Measurements from ENCODE around the gene NIFK. TPM values are rescaled to one million over a fixed set of nuclear protein-coding genes. Genes with fewer than 3 reads are reported as not detected.

Gene NIFK
- total and polyA plus RNA-seq, 2 experiments from 2014 or later: 56.2 to 107 TPM

DNA sequence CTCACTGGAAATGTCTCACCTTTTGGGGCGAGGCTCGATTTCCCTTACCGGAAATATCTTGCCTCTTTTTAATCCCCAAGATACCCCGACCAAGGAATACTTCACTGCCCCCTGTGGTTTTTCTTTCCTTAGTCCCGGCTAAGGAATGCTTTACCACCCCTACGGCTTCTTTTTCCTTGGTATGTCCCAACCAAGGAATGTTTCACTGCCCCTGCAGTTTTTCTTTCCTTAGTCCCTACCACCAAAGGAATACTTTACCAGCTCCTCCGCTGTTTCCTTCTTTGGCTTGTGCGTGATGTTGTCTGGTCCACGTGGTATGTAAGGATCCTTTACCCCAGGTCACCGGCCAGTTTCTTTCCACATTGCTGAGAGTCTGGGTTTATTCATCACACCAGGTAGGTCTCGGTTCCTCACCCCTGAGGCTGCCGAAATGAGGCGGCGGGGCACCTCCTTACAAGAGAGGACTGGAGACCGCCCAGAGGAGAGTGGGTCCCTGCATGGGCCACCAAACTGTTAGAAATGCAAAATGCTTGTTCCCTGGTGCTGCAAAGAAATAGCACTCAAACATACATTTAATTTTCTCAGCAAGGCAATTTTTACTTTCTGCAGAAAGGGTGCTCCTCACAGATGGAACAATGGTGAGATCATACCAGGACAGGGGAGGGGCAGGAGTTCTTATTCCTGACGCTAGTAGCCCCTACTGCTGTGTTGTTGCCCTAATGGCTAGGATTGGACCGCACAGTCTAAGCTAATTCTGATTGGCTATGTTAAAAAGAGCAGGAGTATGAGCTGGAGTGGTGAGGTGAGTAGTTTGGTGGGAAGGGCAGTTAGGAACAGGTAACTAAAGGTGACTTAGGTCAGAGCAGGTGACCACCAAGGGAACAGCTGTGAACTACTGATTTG is 54.0 kb downstream of the NIFK start:
- no peaks in the 10 kb centered on the region for H3K79me2 ChIP-seq (ENCODE audit: insufficient read depth)
- no peaks in the 10 kb centered on the region for H3K36me3 ChIP-seq (ENCODE audit: low read depth)
- H3F3A ChIP-seq (ENCODE audit: insufficient read depth): no peaks in the 10 kb centered on the region
- H3K9me2 ChIP-seq (ENCODE audit: insufficient read depth): no peaks in the 10 kb centered on the region
- no peaks in the 10 kb centered on the region for H4K20me1 ChIP-seq (ENCODE audit: insufficient read depth)
- no peak for TF ChIP-seq EZH2 (IDR thresholded peaks at IDR 0.05; ENCODE audit: insufficient read depth, poor library complexity, severe bottlenecking)
- no peak for TF ChIP-seq EZH2phosphoT487 (IDR thresholded peaks at IDR 0.05; ENCODE audit: insufficient read depth, low read depth)
- no peak overlapping the region for H3K4me3 ChIP-seq
- 64 to 66% methylated on average over 17 of the region's 17 CpGs for WGBS, 2 experiments (ENCODE audit: low coverage in 1 of 2, low lambda C conversion rate in 2 of 2, missing lambda C conversion rate in 2 of 2)
- H3K27me3 ChIP-seq (replicated peaks; ENCODE audit: insufficient read depth): no peaks in the 10 kb centered on the region
- no peak overlapping the region for H3K27ac ChIP-seq
- no peak for DNase-seq
- no peak overlapping the region for H3K4me2 ChIP-seq (ENCODE audit: unreplicated experiment)
- no peaks in the 10 kb centered on the region for H3K9me3 ChIP-seq (ENCODE audit: low read depth)
- H3K9ac ChIP-seq: no peak overlapping the region
- no peak overlapping the region for H2AFZ ChIP-seq
- in situ Hi-C loops (cut with MboI): no loop called here
- no peaks in the 10 kb centered on the region for H3K4me1 ChIP-seq (ENCODE audit: insufficient read depth)

- TF ChIP-seq EZH2phosphoT487 (IDR thresholded peaks at IDR 0.05; ENCODE audit: insufficient read depth, low read depth) (no peak), EZH2 (IDR thresholded peaks at IDR 0.05; ENCODE audit: insufficient read depth, poor library complexity, severe bottlenecking) (no peak)
- Histone ChIP-seq H3K4me2 (ENCODE audit: unreplicated experiment) (no peak overlapping the region), H2AFZ (no peak overlapping the region), H3K79me2 (ENCODE audit: insufficient read depth) (no peaks in the 10 kb centered on the region), H3K9me3 (ENCODE audit: low read depth) (no peaks in the 10 kb centered on the region), H3K27me3 (replicated peaks; ENCODE audit: insufficient read depth) (no peaks in the 10 kb centered on the region), H3K27ac (no peak overlapping the region), H3K36me3 (ENCODE audit: low read depth) (no peaks in the 10 kb centered on the region), H3K9ac (no peak overlapping the region), H3F3A (ENCODE audit: insufficient read depth) (no peaks in the 10 kb centered on the region), H3K4me3 (no peak overlapping the region), H3K4me1 (ENCODE audit: insufficient read depth) (no peaks in the 10 kb centered on the region), H4K20me1 (ENCODE audit: insufficient read depth) (no peaks in the 10 kb centered on the region), H3K9me2 (ENCODE audit: insufficient read depth) (no peaks in the 10 kb centered on the region)
- in situ Hi-C loops (cut with MboI): no loop called here
- DNase-seq: no peak
Measured at GRCh38 chr2:121677855-121678254, 58.8 kb downstream of the NIFK start.

Other genes starting within 250 kb of the NIFK start
- not detected in 2 replicates for gene RNU4ATAC, start 206.0 kb downstream of the NIFK start, total RNA-seq (2014; rRNA removed; shearing (Covaris generic))
- 6.2 TPM in 1 of 2 replicates, not detected in the other for gene RNU4ATAC, start 206.0 kb downstream of the NIFK start, polyA plus RNA-seq (2016; fragmentation: Nextera tagmentation; extraction: Ambion mirVana)
- gene CLASP1, start 87.4 kb downstream of the NIFK start, total RNA-seq (2014; rRNA removed; shearing (Covaris generic)): 37.4 and 41.0 TPM in 2 replicates
- 17.0 and 20.1 TPM in 2 replicates for gene CLASP1, start 87.4 kb downstream of the NIFK start, polyA plus RNA-seq (2016; fragmentation: Nextera tagmentation; extraction: Ambion mirVana)
- 65.7 and 79.0 TPM in 2 replicates for gene TSN, start 18.8 kb upstream of the NIFK start, total RNA-seq (2014; rRNA removed; shearing (Covaris generic))
- gene TSN, start 18.8 kb upstream of the NIFK start, polyA plus RNA-seq (2016; fragmentation: Nextera tagmentation; extraction: Ambion mirVana): 74.6 and 78.9 TPM in 2 replicates

All from GM23248 (cell line).